Ascending aorta (tissue), 2 donors: ENCODE measurements around the gene ZNF513. TPM values are rescaled to one million over a fixed set of nuclear protein-coding genes. Genes with fewer than 3 reads are reported as not detected.

Experiments used
- DNase-seq, 2 donors: peaks; one replicate each; pipeline ENCODE4 v3.0.0-alpha.2; 2019; ENCODE audit warnings: low spot score in 2 of 2
- H3K27ac ChIP-seq, 2 donors: fragments of 200-600 bp; sonication (generic); one replicate each; pipeline ENCODE4 v1.5.1; 2016 to 2017; ENCODE audit warnings: mild to moderate bottlenecking in 1 of 2
- H3K27me3 ChIP-seq: fragments of 200-600 bp; sonication (generic); one replicate; pipeline ENCODE4 v1.5.1; 2017
- H3K36me3 ChIP-seq, 2 donors: fragments of 200-600 bp; sonication (generic); one replicate each; pipeline ENCODE4 v1.5.1; 2016
- H3K4me1 ChIP-seq, 2 donors: fragments of 200-600 bp; sonication (generic); one replicate each; pipeline ENCODE4 v1.5.1; 2016 to 2017; ENCODE audit warnings: mild to moderate bottlenecking in 1 of 2
- H3K4me3 ChIP-seq, 2 donors: fragments of 200-600 bp; sonication (generic); one replicate each; pipeline ENCODE4 v1.5.1; 2016 to 2017; ENCODE audit warnings: mild to moderate bottlenecking in 1 of 2
- H3K9me3 ChIP-seq, 2 donors: fragments of 200-600 bp; sonication (generic); one replicate each; pipeline ENCODE4 v1.5.1; 2016
- intact Hi-C: fragments of 100-400 bp; cut with DNase I; formaldehyde crosslinking; loops from one replicate; pipeline ENCODE4 v1.15.1; 2023
- total RNA-seq: library from RNA; depleted of rRNA; stranded (reverse); fragments of >200 nt; gene quantifications from one replicate; pipeline ENCODE4 v1.1.0, GENCODE V29; 2016
- TF ChIP-seq, protein P1 (sequence below), 3 experiments: fragments of 200-600 bp in 2 of 3; fragments of 450-650 bp in 1 of 3; sonication (generic) in 2 of 3; IDR thresholded peaks; one replicate each; pipeline ENCODE4 v1.5.1; 2016 to 2019; ENCODE audit warnings: antibody characterized with exemption in 3 of 3, mild to moderate bottlenecking in 1 of 3, moderate library complexity in 1 of 3

ZNF513 gene
- total RNA-seq, 1 donor from 2014 or later, result 17.7 TPM

DNA sequence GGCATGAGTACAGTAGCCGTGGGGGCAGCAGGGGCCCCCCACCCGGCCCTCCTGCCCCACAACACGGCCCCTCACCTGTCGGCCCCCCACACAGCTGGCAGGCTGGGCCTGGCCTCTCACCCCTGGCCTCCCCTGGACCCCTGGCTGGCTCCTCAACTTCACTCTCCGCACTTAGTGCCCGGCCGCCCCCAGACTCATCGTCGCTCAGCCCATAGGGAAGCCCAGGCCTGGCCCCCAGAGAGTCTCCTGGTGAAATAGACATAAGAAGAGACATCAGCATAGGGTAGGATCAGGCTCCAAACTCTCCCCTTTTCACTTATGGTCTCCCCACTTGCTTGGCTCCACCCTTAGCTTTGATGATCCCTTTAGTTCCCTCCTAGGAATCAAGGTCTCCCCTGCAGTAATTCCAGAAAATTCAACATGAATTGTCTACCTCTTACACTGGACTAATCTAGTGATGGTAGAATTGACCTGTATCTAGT is 1.7 kb downstream of the ZNF513 start:
- intact Hi-C loops, result no loop called here
- Histone ChIP-seq H3K27ac (no peak overlapping the region), H3K36me3 (peaks cover 57 to 65% of the 10 kb centered on the region in 2 donors), H3K4me1 (peaks cover 0 to 16% of the 10 kb centered on the region in 2 donors), H3K9me3 (no peaks in the 10 kb centered on the region), H3K4me3 (no peak overlapping the region), H3K27me3 (no peaks in the 10 kb centered on the region)
- DNase-seq, result no peak
- TF ChIP-seq, protein P1, sequence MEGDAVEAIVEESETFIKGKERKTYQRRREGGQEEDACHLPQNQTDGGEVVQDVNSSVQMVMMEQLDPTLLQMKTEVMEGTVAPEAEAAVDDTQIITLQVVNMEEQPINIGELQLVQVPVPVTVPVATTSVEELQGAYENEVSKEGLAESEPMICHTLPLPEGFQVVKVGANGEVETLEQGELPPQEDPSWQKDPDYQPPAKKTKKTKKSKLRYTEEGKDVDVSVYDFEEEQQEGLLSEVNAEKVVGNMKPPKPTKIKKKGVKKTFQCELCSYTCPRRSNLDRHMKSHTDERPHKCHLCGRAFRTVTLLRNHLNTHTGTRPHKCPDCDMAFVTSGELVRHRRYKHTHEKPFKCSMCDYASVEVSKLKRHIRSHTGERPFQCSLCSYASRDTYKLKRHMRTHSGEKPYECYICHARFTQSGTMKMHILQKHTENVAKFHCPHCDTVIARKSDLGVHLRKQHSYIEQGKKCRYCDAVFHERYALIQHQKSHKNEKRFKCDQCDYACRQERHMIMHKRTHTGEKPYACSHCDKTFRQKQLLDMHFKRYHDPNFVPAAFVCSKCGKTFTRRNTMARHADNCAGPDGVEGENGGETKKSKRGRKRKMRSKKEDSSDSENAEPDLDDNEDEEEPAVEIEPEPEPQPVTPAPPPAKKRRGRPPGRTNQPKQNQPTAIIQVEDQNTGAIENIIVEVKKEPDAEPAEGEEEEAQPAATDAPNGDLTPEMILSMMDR (IDR thresholded peaks at IDR 0.05), result no peak

DNA sequence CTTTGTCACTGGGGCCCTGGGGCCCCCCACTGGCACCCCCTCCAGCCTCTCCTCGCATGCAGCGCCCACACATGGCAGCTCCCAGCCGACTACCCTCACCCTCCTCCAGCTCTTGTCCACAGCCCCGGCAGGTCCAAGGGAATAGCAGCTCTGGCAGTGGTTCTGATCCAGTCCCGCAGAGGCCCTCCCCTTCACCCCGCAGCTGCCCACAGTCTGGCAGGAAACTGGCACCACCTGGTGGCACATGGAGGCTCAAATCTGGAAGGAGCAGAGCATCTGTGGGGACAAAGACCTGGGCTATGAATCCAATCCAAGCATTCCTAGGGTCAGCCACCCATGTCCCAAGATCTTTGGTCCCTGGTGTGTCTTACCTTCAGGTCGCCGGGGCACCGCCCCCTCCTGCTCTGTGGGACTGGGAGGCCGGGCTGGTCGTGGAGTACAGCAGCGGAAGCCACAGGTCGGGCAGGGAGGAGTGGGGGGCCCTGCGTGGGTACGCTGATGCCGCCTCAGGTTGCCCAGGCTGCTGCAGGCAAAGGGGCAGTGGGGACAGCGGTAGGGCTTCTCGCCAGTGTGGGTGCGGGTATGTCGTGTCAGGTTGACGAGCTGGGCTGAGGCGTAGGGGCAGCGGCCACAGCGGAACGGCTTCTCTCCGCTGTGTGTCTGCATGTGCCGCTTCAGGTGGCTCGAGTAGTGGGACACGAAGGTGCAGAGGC is 2.3 kb downstream of the ZNF513 start:
- H3K36me3 ChIP-seq, result peaks cover 57 to 65% of the 10 kb centered on the region in 2 donors

DNA sequence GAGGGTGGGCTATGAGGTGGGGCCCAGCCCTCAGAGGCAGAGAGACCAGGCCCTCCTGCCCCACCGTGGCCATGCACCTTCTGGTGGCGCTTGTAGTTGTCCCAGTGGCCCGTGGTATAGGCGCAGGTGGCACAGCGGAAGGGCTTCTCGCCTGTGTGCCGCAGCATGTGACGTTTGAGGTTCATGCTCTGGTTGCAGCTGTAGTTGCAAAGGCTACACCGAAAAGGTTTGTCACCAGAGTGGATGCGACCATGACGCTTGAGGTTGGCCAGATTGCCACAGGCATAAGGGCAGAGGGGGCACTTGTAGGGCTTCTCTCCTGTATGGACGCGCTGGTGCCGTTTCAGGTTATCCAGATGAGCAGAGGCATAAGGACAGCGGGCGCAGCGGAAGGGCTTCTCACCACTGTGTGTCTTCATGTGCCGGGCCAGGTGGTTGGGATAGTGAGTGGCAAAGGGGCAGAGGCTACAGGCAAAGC is 2.9 kb downstream of the ZNF513 start:
- TF ChIP-seq, protein P1 (IDR thresholded peaks at IDR 0.05), result no peak
- Histone ChIP-seq H3K4me3 (no peak overlapping the region), H3K36me3 (peaks cover 60 to 67% of the 10 kb centered on the region in 2 donors), H3K4me1 (peaks cover 0 to 16% of the 10 kb centered on the region in 2 donors), H3K9me3 (no peaks in the 10 kb centered on the region), H3K27me3 (no peaks in the 10 kb centered on the region), H3K27ac (no peak overlapping the region)
- DNase-seq, result no peak
- intact Hi-C loops, result no loop called here

More for the DNA sequence above, 2.3 kb downstream of the ZNF513 start:
- intact Hi-C loops, result no loop called here
- no peak for DNase-seq
- Histone ChIP-seq H3K27me3 (no peaks in the 10 kb centered on the region), H3K4me1 (peaks cover 0 to 16% of the 10 kb centered on the region in 2 donors), H3K9me3 (no peaks in the 10 kb centered on the region), H3K27ac (no peak overlapping the region), H3K4me3 (no peak overlapping the region)
- TF ChIP-seq, protein P1 (IDR thresholded peaks at IDR 0.05), result no peak

DNA sequence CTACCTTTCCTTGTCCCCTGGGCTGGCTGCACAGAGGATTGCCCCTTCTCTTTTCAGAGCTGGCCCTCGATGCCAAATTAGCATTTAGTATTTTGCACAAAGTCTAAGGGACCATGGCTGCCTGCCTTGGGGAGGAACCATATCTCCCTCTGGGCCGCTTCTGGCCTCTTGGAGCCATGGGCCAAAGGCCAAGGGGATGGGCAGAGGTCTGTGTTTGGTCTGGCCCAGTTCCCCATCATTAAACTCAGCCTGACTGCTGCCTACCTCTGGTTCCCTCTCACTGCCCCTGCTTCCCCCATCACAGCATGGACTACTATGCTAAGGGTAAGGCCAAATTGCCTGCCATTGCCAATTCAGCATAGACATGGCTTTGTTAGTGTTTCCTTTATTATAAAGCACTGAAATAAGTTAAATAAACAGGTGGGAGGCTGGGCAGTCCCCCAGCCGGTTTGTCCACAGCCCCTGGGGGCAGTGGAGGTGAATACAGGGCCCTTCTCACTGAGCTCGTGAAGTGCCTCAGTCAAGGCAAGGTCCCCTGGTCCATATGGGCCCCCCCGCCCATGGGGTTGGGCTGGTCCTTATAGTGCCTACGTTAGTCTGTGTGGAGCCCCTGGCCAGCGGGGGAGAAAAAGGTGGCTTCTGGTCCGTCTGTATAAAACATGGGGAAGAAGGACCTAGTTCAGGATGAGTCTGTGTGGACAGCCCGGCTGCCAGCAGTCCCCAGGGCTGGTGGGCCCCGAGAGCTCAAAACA is 3.5 kb downstream of the ZNF513 start:
- H3K9me3 ChIP-seq, result no peaks in the 10 kb centered on the region
- no peak overlapping the region for H3K27ac ChIP-seq
- no peak for DNase-seq
- peaks cover 60 to 64% of the 10 kb centered on the region in 2 donors for H3K36me3 ChIP-seq
- TF ChIP-seq, protein P1 (IDR thresholded peaks at IDR 0.05), result no peak
- no peak overlapping the region for H3K4me3 ChIP-seq
- peaks cover 0 to 20% of the 10 kb centered on the region in 2 donors for H3K4me1 ChIP-seq
- H3K27me3 ChIP-seq, result no peaks in the 10 kb centered on the region
- intact Hi-C loops, result no loop called here

DNA sequence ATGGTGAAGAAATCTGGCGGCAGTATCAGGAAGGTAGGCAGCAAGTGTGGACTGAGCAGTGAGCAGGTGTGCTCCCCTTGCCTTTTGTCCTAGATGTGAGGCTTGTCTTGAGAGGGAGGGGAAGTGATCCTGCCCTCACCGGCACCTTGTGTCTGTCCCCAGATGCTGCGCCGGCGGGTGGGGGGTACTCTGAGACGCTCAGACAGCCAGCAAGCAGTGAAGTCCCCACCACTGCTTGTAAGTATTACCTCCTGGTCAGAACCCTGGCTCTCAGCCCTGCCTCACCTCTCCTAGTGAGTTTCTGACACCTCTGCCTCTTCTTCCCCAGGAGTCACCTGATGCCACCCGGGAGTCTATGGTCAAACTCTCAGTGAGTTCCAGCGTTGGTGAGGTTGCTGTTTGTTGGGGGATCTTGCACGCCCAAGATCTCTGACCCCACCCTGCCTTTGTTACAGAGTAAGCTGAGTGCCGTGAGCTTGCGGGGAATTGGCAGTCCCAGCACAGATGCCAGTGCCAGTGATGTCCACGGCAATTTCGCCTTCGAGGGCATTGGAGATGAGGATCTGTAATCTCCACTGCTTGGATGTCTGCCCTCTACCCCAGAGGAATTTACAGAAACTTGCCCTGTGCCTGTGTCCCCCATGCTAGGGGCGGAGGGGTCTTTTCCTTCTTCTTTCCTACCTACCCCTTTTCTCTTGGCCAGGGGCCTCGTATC is 4.2 kb downstream of the ZNF513 start:
- TF ChIP-seq, protein P1 (IDR thresholded peaks at IDR 0.05), result no peak
- H3K9me3 ChIP-seq, result no peaks in the 10 kb centered on the region
- peaks cover 0 to 26% of the 10 kb centered on the region in 2 donors for H3K4me1 ChIP-seq
- intact Hi-C loops, result no loop called here
- no peak overlapping the region for H3K4me3 ChIP-seq
- H3K27ac ChIP-seq, result no peak overlapping the region
- DNase-seq, result no peak
- peaks cover 60 to 63% of the 10 kb centered on the region in 2 donors for H3K36me3 ChIP-seq
- no peaks in the 10 kb centered on the region for H3K27me3 ChIP-seq
